K562 (cell line): ENCODE measurements around the gene CCNC. TPM values are rescaled to one million over a fixed set of nuclear protein-coding genes. Genes with fewer than 3 reads are reported as not detected.
A peak's percentile ranks its signal among the peaks of the same experiment; 100 is the strongest.

Source experiments
- ATAC-seq: fragments of 200-7000 bp; cut with Tn5 transposase; 3 replicates; pipeline ENCODE4 v1.9.1; 2020; ENCODE audit warnings: moderate library complexity
- BruUV-seq: library from RNA; stranded (reverse); fragments of 400-500 nt; replicated peaks from 2 replicates; lab custom pipeline; 2021; lab: Mats Ljungman, UMichigan
- CTCF ChIA-PET: fragments of 300-600 bp; formaldehyde crosslinking; extraction: SDS; loops from one replicate; lab custom pipeline; 2021; ENCODE audit warnings: low intra/inter-chr PET ratio; lab: Yijun Ruan, JAX
- POLR2A ChIA-PET: fragments of 300-600, 350-650 bp; sonication (Branson Sonifier 250); formaldehyde crosslinking; extraction: SDS; loops from one replicate; lab custom pipeline; 2021; ENCODE audit warnings: antibody characterized with exemption, inconsistent platforms; lab: Yijun Ruan, JAX
- DNase-seq, 4 experiments: peaks; one replicate each; pipeline versions ENCODE4 v3.0.0 to v3.0.0-alpha.2; 2011 to 2018; ENCODE audit warnings: low spot score in 3 of 4, mixed read lengths in 3 of 4; ENCODE audit errors: extremely low read depth in 1 of 4
- FAIRE-seq: peaks from 2 replicates; lab custom pipeline; 2011; peaks lifted over from hg19 to GRCh38; lab: Jason Lieb, UNC
- H2AFZ ChIP-seq: 2 replicates; pipeline ENCODE4 v1.6.0; 2011; ENCODE audit warnings: low read depth, low read length, control low read depth, inconsistent platforms
- H3K27ac ChIP-seq: fragments of 200-600 bp; 3 replicates; pipeline ENCODE4 v1.8.0; 2011; ENCODE audit warnings: low read depth, mild to moderate bottlenecking, control low read depth, inconsistent platforms, low read length, moderate library complexity, mixed read lengths; ENCODE audit errors: extremely low read depth
- H3K27me3 ChIP-seq, 2 experiments: fragments of 300-600 bp in 1 of 2; 2 replicates in 1 of 2; 3 replicates in 1 of 2; pipeline versions ENCODE4 v1.6.0 to v1.8.0; 2011; ENCODE audit warnings: inconsistent platforms in 2 of 2, low read length in 2 of 2, mild to moderate bottlenecking in 1 of 2, mixed read lengths in 1 of 2, moderate library complexity in 1 of 2; ENCODE audit not compliant: control insufficient read depth in 2 of 2, insufficient read depth in 2 of 2
- H3K36me3 ChIP-seq: fragments of 300-600 bp; 3 replicates; pipeline ENCODE4 v1.8.0; 2011; ENCODE audit warnings: mild to moderate bottlenecking, low read length, inconsistent platforms; ENCODE audit not compliant: control insufficient read depth, insufficient read depth
- H3K4me1 ChIP-seq, 2 experiments: fragments of 200-600 bp in 1 of 2; replicated peaks in 1 of 2; 2 replicates in 1 of 2; 3 replicates in 1 of 2; pipeline versions ENCODE4 v1.5.1 to v1.8.0; 2011; ENCODE audit warnings: inconsistent platforms in 2 of 2, low read length in 2 of 2, mild to moderate bottlenecking in 1 of 2, mixed read lengths in 1 of 2, moderate library complexity in 1 of 2; ENCODE audit not compliant: control insufficient read depth in 2 of 2, insufficient read depth in 2 of 2
- H3K4me2 ChIP-seq: 2 replicates; pipeline ENCODE4 v1.6.1; 2011; ENCODE audit warnings: low read length, control low read depth, inconsistent platforms, mixed read lengths; ENCODE audit not compliant: insufficient read depth
- H3K4me3 ChIP-seq: fragments of 200-600 bp; sonication (generic), shearing (Covaris generic); 2 replicates; pipeline ENCODE4 v1.5.1; 2016; ENCODE audit warnings: control low read depth, inconsistent platforms
- H3K79me2 ChIP-seq: fragments of 200-600 bp; 3 replicates; pipeline ENCODE4 v1.8.0; 2011; ENCODE audit warnings: low read length, inconsistent platforms; ENCODE audit not compliant: control insufficient read depth, insufficient read depth
- H3K9ac ChIP-seq, 2 experiments: 2 replicates each; pipeline versions ENCODE4 v1.6.0 to v1.6.1; 2011; ENCODE audit warnings: low read depth in 2 of 2, low read length in 2 of 2, control low read depth in 1 of 2, inconsistent platforms in 1 of 2, mild to moderate bottlenecking in 1 of 2, mixed read lengths in 1 of 2; ENCODE audit not compliant: insufficient read depth in 1 of 2
- H3K9me1 ChIP-seq: one replicate; pipeline ENCODE4 v1.6.0; 2011; ENCODE audit warnings: inconsistent platforms, mild to moderate bottlenecking, low read length, moderate library complexity; ENCODE audit not compliant: control insufficient read depth, insufficient read depth
- H3K9me3 ChIP-seq: replicated peaks from 2 replicates; pipeline ENCODE4 v1.5.1; 2011; ENCODE audit warnings: low read depth, low read length, inconsistent platforms; ENCODE audit not compliant: control insufficient read depth, insufficient read depth
- H4K20me1 ChIP-seq: replicated peaks from 2 replicates; pipeline ENCODE4 v1.6.1; 2011; ENCODE audit warnings: low read length, inconsistent platforms, mixed read lengths; ENCODE audit not compliant: control insufficient read depth, insufficient read depth
- MYC ChIP-seq, 2 experiments: fragments of 250-450 bp in 1 of 2; sonication (Bioruptor Pico) in 1 of 2; IDR thresholded peaks; 2 replicates each; pipeline versions ENCODE4 v1.5.1 to v1.6.1; 2012 to 2021; ENCODE audit warnings: low read depth in 2 of 2, borderline replicate concordance in 1 of 2, improper control_type of control experiment in 1 of 2, low read length in 1 of 2, mild to moderate bottlenecking in 1 of 2, moderate library complexity in 1 of 2
- WGBS: fragments of 100-300 bp; shearing (Covaris generic); methylation state at CpG from one replicate; pipeline ENCODE4 v1.1.6; 2016; ENCODE audit warnings: low coverage, mixed read lengths; ENCODE audit not compliant: insufficient coverage; ENCODE audit errors: missing lambda C conversion rate; 5-methylcytosine and 5-hydroxymethylcytosine counted together
- in situ Hi-C: fragments of 300-500 bp; cut with MboI; formaldehyde crosslinking; loops from 4 replicates; pipeline ENCODE4 v1.15.0; 2018; ENCODE audit warnings: inconsistent platforms, mixed read lengths
- intact Hi-C: fragments of 100-400 bp; cut with micrococcal nuclease; formaldehyde crosslinking; loops from 2 replicates; pipeline ENCODE4 v1.14.2; 2022
- polyA plus RNA-seq, 8 experiments: library from polyadenylated mRNA; depleted of rRNA in 4 of 8; stranded (reverse) in 5 of 8; unstranded in 3 of 8; fragments of >200 nt; fragmentation: Nextera tagmentation in 2 of 8; fragmentation: Illumina TruSeq in 1 of 8; extraction: Ambion mirVana in 2 of 8; extraction: Trizol in 1 of 8; gene quantifications; 2 replicates each; pipeline versions ENCODE4 v1.2.1 to v1.2.3, GENCODE V29; 2011 to 2014; ENCODE audit warnings: inconsistent platforms in 1 of 8, missing spikeins in 1 of 8
- total RNA-seq, 7 experiments: library from RNA; depleted of rRNA in 6 of 7; stranded (reverse); fragments of >200 nt in 6 of 7; fragmentation: Illumina TruSeq in 2 of 7; extraction: Trizol in 2 of 7; gene quantifications; 2 replicates each; pipeline versions ENCODE4 v1.2.1 to v1.2.3, GENCODE V29; 2011 to 2021; ENCODE audit warnings: low replicate concordance in 1 of 7
- TF ChIP-seq, protein P1 (sequence below): sonication (generic); formaldehyde crosslinking; IDR thresholded peaks from 2 replicates; pipeline ENCODE4 v1.8.1; 2023; ENCODE audit warnings: mild to moderate bottlenecking, missing genetic modification reagents
- TF ChIP-seq, protein P2 (sequence below): fragments of 250-450 bp; sonication (Bioruptor Pico); IDR thresholded peaks from 2 replicates; pipeline ENCODE4 v1.5.0; 2021
- TF ChIP-seq, protein P3 (sequence below), 2 experiments: fragments of 450-650 bp; IDR thresholded peaks; 2 replicates each; pipeline ENCODE4 v1.6.1; 2018; ENCODE audit warnings: mild to moderate bottlenecking in 2 of 2, low read depth in 1 of 2; ENCODE audit not compliant: partially characterized antibody in 2 of 2

The CCNC gene
- total and polyA plus RNA-seq, 9 of the 15 experiments (the other 6 are each of a cell fraction or from before 2014, with no cell fraction given): 68.7 to 177 (median 99.6) TPM

DNA sequence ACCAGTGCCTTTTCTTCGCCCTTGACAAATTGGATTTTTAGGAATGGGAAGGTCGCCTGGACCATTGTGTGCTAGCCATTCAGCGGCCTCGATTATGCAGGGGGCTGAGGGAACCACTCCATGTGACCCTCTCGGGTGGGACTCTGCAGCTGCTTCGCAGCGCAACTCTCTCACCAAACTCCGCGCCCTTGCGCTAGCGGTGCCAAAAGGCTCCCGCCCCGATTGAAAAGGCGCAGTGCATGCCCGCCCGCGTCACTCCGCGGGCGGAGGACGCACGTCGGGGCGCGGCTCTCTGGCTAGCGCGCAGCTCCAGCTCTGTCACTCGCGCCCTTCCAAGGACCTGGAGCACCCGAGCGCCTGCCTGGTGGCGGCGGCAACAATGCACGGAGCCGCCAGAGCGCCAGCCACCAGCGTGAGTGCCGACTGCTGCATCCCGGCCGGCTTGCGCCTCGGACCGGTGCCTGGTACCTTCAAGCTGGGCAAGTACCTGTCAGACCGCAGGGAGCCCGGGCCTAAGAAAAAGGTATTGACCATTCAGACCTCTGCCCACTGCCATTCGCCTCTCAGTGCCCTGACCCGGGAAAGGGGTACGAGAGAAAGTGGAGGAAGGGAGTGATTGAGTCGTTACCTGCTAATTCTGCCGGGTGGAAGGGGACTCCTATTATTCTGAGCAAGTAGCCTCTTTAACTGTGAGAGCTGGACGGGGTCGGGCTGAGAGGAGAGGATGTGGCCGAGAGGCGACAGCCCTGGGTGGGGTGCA is 38.4 kb upstream of the CCNC start, which contains the start of gene PRDM13:
TSS of gene PRDM13 (plus strand) at position 178 of the 760 bp plus-strand sequence. CDS start at position 380, 202 bp downstream.
- WGBS: 41% methylated on average over 41 of the region's 54 CpGs
- Histone ChIP-seq H3K9me1 (no peaks in the 10 kb centered on the region), H3K79me2 (no peaks in the 10 kb centered on the region), H3K27ac (no peak within 1 kb of the TSS), H2AFZ (no peak within 1 kb of the TSS), H3K9ac (no peak within 1 kb of the TSS), H3K36me3 (no peaks in the 10 kb centered on the region), H3K27me3 (peaks cover 43 to 64% of the 10 kb centered on the region in 2 experiments), H4K20me1 (no peaks in the 10 kb centered on the region), H3K4me3 (no peak within 1 kb of the TSS), H3K4me1 (peaks cover 3 to 21% of the 10 kb centered on the region in 2 experiments; a peak in 3 of 5 replicates), H3K4me2 (no peak within 1 kb of the TSS), H3K9me3 (no peaks in the 10 kb centered on the region)
- no TSS peak for BruUV-seq
- ChIA-PET POLR2A (no interaction called here), CTCF (no interaction called here)
- in situ Hi-C loops: no loop called here
- FAIRE-seq (no peak), DNase-seq (no peak), ATAC-seq (no peak)
- intact Hi-C loops: no loop called here
- TF ChIP-seq MYC (IDR thresholded peaks at IDR 0.05; ENCODE audit: low read depth, low read length): no peak
- TF ChIP-seq MYC (CRISPR knock-in tag; IDR thresholded peaks at IDR 0.05; ENCODE audit: borderline replicate concordance, low read depth): no peak
- TF ChIP-seq, protein P1, sequence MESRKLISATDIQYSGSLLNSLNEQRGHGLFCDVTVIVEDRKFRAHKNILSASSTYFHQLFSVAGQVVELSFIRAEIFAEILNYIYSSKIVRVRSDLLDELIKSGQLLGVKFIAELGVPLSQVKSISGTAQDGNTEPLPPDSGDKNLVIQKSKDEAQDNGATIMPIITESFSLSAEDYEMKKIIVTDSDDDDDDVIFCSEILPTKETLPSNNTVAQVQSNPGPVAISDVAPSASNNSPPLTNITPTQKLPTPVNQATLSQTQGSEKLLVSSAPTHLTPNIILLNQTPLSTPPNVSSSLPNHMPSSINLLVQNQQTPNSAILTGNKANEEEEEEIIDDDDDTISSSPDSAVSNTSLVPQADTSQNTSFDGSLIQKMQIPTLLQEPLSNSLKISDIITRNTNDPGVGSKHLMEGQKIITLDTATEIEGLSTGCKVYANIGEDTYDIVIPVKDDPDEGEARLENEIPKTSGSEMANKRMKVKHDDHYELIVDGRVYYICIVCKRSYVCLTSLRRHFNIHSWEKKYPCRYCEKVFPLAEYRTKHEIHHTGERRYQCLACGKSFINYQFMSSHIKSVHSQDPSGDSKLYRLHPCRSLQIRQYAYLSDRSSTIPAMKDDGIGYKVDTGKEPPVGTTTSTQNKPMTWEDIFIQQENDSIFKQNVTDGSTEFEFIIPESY: peak; percentile 78
- TF ChIP-seq, protein P2, sequence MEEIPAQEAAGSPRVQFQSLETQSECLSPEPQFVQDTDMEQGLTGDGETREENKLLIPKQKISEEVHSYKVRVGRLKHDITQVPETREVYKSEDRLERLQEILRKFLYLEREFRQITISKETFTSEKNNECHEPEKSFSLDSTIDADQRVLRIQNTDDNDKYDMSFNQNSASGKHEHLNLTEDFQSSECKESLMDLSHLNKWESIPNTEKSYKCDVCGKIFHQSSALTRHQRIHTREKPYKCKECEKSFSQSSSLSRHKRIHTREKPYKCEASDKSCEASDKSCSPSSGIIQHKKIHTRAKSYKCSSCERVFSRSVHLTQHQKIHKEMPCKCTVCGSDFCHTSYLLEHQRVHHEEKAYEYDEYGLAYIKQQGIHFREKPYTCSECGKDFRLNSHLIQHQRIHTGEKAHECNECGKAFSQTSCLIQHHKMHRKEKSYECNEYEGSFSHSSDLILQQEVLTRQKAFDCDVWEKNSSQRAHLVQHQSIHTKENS (CRISPR knock-in tag): no peak
- TF ChIP-seq, protein P3, sequence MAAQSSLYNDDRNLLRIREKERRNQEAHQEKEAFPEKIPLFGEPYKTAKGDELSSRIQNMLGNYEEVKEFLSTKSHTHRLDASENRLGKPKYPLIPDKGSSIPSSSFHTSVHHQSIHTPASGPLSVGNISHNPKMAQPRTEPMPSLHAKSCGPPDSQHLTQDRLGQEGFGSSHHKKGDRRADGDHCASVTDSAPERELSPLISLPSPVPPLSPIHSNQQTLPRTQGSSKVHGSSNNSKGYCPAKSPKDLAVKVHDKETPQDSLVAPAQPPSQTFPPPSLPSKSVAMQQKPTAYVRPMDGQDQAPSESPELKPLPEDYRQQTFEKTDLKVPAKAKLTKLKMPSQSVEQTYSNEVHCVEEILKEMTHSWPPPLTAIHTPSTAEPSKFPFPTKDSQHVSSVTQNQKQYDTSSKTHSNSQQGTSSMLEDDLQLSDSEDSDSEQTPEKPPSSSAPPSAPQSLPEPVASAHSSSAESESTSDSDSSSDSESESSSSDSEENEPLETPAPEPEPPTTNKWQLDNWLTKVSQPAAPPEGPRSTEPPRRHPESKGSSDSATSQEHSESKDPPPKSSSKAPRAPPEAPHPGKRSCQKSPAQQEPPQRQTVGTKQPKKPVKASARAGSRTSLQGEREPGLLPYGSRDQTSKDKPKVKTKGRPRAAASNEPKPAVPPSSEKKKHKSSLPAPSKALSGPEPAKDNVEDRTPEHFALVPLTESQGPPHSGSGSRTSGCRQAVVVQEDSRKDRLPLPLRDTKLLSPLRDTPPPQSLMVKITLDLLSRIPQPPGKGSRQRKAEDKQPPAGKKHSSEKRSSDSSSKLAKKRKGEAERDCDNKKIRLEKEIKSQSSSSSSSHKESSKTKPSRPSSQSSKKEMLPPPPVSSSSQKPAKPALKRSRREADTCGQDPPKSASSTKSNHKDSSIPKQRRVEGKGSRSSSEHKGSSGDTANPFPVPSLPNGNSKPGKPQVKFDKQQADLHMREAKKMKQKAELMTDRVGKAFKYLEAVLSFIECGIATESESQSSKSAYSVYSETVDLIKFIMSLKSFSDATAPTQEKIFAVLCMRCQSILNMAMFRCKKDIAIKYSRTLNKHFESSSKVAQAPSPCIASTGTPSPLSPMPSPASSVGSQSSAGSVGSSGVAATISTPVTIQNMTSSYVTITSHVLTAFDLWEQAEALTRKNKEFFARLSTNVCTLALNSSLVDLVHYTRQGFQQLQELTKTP (IDR thresholded peaks at IDR 0.05; ENCODE audit: low read depth in 1 of 2, partially characterized antibody in 2 of 2): no peak
